Measurements from ENCODE around the gene UCN. TPM values are rescaled to one million over a fixed set of nuclear protein-coding genes. Genes with fewer than 3 reads are reported as not detected.
A peak's percentile ranks its signal among the peaks of the same experiment; 100 is the strongest.

Gene UCN
- total RNA-seq, 1 experiment from 2014 or later: 7.9 TPM

DNA sequence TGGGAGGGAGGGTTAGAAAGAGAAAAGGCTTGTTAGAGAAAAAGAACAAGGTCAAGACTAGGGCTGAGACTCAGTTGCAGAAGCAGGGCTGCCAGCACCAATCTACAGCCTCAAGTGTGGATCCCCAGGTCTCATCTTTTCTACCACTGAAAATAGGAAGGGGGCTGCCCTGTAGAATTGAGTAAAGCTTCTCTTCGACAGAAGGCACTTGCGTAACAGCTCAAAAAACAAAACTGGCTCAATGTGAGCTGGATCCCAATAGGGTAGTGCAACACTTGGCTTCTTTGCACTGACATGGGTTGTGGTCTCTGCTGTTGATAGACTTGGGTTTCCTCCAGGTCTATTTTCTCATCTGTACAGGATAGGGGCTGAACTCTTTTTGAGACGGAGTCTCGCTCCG lies 16.5 kb upstream of the UCN start:
- ChIA-PET CTCF (interaction anchor here (0.6 to 7.8 kb wide), 2 partner anchors 45 to 353 kb away, joined by 3 to 47 read pairs; partner anchors contain the start of genes EIF2B4 and SNX17), POLR2A (interaction anchor here (0.5 to 5.6 kb wide), 10 partner anchors 12 to 85 kb away, joined by 3 to 142 read pairs (median 13); partner anchors contain the start of genes EIF2B4, GTF3C2, PPM1G and SNX17)
- BruUV-seq (replicated peaks): no TSS peak
- DNase-seq (ENCODE audit: unreplicated experiment): no peak
- intact Hi-C loops (cut with micrococcal nuclease): no loop called here
- H3K4me1 Mint-ChIP-seq (ENCODE audit: insufficient read depth, unreplicated experiment): peaks cover 23% of the 10 kb centered on the region
- no peaks in the 10 kb centered on the region for H3K9me3 Mint-ChIP-seq (ENCODE audit: unreplicated experiment)
- peak overlapping the region; percentile 91 for H3K4me3 Mint-ChIP-seq (ENCODE audit: unreplicated experiment)
- peaks cover 67% of the 10 kb centered on the region for H3K36me3 Mint-ChIP-seq (ENCODE audit: insufficient read depth, unreplicated experiment)
- TF ChIP-seq, protein P1, sequence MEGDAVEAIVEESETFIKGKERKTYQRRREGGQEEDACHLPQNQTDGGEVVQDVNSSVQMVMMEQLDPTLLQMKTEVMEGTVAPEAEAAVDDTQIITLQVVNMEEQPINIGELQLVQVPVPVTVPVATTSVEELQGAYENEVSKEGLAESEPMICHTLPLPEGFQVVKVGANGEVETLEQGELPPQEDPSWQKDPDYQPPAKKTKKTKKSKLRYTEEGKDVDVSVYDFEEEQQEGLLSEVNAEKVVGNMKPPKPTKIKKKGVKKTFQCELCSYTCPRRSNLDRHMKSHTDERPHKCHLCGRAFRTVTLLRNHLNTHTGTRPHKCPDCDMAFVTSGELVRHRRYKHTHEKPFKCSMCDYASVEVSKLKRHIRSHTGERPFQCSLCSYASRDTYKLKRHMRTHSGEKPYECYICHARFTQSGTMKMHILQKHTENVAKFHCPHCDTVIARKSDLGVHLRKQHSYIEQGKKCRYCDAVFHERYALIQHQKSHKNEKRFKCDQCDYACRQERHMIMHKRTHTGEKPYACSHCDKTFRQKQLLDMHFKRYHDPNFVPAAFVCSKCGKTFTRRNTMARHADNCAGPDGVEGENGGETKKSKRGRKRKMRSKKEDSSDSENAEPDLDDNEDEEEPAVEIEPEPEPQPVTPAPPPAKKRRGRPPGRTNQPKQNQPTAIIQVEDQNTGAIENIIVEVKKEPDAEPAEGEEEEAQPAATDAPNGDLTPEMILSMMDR (IDR thresholded peaks at IDR 0.05; ENCODE audit: unreplicated experiment): no peak
- H3K27ac Mint-ChIP-seq (ENCODE audit: low read depth, unreplicated experiment): peak overlapping the region; percentile 99
- H3K27me3 Mint-ChIP-seq (ENCODE audit: insufficient read depth, unreplicated experiment): no peaks in the 10 kb centered on the region

DNA sequence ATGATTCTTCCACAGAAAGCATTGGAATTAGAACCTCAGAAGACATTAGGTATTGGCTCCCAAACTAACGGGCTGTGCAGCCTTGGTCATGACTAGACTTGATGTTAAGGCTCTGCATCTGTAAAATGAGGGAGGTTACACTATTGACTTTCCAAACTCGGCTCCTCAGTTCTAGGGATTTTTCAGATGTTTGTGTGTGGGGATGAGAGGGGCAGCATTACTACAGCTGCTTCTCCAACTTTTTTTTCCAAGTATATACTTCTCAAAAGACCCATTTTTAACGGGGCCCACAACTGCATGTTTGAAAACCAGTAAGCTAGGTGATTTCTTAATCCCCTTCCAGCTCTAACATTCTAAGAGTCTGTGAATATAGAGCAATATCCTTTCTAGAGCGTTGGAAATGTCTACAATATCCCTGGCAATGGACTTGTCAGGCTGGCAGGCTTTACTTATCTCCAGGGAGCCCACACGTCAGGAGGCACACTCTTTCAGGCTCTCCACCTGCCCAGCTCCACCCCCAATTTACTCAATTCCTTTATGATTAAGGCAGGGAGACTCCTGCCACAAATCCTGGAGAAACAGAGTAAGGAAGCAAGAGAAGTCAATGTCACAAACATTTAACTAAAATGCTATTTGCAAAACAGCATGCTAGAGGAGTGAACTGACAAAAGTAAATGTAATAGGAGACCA lies 15.5 kb upstream of the UCN start:
- POLR2A ChIA-PET: interaction anchor here (0.6 to 5.6 kb wide), 24 partner anchors 9 to 1481 kb away, joined by 3 to 142 read pairs (median 10); partner anchors contain the start of genes AGBL5, EIF2B4, GTF3C2 and OST4
- intact Hi-C loops (cut with micrococcal nuclease): no loop called here

DNA sequence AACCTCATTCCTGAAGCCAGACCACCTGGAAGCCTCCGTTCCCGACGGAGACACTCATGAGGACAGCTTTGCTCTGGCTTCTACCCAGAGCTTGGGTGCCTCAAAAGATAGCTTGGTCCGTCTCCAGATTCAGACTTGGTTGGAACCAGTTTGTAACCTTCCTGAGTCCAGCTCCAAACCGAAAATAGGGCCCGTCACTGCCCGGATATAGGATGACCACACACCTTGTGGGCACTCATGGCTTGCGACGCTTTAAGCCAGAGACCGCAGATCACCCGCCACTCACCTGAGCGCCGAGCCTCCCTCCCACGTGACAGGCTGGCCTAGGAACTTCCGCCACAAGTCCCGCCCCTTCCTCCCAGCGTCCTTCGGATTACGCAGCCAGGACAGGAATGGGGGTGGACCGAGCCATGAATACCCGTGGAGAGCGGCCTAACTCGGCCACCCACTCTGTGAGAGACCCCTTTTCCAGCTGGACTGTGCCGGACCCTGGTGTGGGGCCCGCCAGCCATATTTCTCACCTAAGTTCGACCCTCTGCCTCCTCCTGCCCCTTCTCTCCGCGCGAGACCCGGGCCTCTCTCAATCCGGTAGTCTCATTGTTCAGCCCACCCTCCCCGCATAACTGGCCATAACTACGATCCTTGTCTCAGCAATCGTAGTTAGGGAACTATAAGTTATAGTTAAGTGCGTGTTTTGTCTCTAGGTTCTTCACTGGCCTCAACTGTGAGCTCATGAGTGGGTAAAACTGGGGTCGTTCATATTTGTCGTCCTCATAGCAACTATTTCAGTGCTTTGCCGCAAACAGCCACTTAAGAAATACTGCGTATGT lies 14.7 kb upstream of the UCN start, which contains the start of gene MPV17:
MPV17 (minus strand) TSS at position 332 of the 830 bp plus-strand sequence. CDS start 580 bp downstream, outside the sequence.
- CTCF ChIA-PET: interaction anchor here (0.5 to 7.8 kb wide), 10 partner anchors 9 to 405 kb away, joined by 3 to 47 read pairs (median 6); partner anchors contain the start of genes EIF2B4 and SNX17
- Mint-ChIP-seq H3K36me3 (ENCODE audit: insufficient read depth, unreplicated experiment) (peaks cover 56% of the 10 kb centered on the region), H3K4me3 (ENCODE audit: unreplicated experiment) (peak within 1 kb of the TSS; percentile 91), H3K4me1 (ENCODE audit: insufficient read depth, unreplicated experiment) (peaks cover 23% of the 10 kb centered on the region), H3K9me3 (ENCODE audit: unreplicated experiment) (no peaks in the 10 kb centered on the region), H3K27me3 (ENCODE audit: insufficient read depth, unreplicated experiment) (no peaks in the 10 kb centered on the region), H3K27ac (ENCODE audit: low read depth, unreplicated experiment) (peak within 1 kb of the TSS; percentile 99)
- BruUV-seq (replicated peaks): TSS peak; percentile 93
- POLR2A ChIA-PET: interaction anchor here (0.6 to 5.6 kb wide), 35 partner anchors 10 to 1482 kb away, joined by 3 to 142 read pairs (median 6); partner anchors contain the start of genes AGBL5, EIF2B4, GTF3C2 and OST4
- DNase-seq (ENCODE audit: unreplicated experiment): peak; percentile 95
- intact Hi-C loops (cut with micrococcal nuclease): no loop called here
- TF ChIP-seq, protein P1 (IDR thresholded peaks at IDR 0.05; ENCODE audit: unreplicated experiment): no peak

More for the DNA sequence above, 15.5 kb upstream of the UCN start:
- CTCF ChIA-PET: interaction anchor here (0.5 to 7.8 kb wide), 6 partner anchors 8 to 406 kb away, joined by 3 to 47 read pairs (median 5); partner anchors contain the start of genes EIF2B4 and SNX17
- Mint-ChIP-seq H3K27me3 (ENCODE audit: insufficient read depth, unreplicated experiment) (no peaks in the 10 kb centered on the region), H3K9me3 (ENCODE audit: unreplicated experiment) (no peaks in the 10 kb centered on the region), H3K4me1 (ENCODE audit: insufficient read depth, unreplicated experiment) (peaks cover 23% of the 10 kb centered on the region), H3K27ac (ENCODE audit: low read depth, unreplicated experiment) (peak overlapping the region; percentile 99), H3K4me3 (ENCODE audit: unreplicated experiment) (peak overlapping the region; percentile 91), H3K36me3 (ENCODE audit: insufficient read depth, unreplicated experiment) (peaks cover 60% of the 10 kb centered on the region)
- TF ChIP-seq, protein P1 (IDR thresholded peaks at IDR 0.05; ENCODE audit: unreplicated experiment): no peak
- peak; percentile 55 for DNase-seq (ENCODE audit: unreplicated experiment)
- no TSS peak for BruUV-seq (replicated peaks)
